ENCODE data around the gene SRD5A1. TPM values are rescaled to one million over a fixed set of nuclear protein-coding genes. Genes with fewer than 3 reads are reported as not detected.
A peak's percentile ranks its signal among the peaks of the same experiment; 100 is the strongest.

The SRD5A1 gene
- total and polyA plus RNA-seq, 2 experiments from 2014 or later: 18.9 to 20.2 TPM

DNA sequence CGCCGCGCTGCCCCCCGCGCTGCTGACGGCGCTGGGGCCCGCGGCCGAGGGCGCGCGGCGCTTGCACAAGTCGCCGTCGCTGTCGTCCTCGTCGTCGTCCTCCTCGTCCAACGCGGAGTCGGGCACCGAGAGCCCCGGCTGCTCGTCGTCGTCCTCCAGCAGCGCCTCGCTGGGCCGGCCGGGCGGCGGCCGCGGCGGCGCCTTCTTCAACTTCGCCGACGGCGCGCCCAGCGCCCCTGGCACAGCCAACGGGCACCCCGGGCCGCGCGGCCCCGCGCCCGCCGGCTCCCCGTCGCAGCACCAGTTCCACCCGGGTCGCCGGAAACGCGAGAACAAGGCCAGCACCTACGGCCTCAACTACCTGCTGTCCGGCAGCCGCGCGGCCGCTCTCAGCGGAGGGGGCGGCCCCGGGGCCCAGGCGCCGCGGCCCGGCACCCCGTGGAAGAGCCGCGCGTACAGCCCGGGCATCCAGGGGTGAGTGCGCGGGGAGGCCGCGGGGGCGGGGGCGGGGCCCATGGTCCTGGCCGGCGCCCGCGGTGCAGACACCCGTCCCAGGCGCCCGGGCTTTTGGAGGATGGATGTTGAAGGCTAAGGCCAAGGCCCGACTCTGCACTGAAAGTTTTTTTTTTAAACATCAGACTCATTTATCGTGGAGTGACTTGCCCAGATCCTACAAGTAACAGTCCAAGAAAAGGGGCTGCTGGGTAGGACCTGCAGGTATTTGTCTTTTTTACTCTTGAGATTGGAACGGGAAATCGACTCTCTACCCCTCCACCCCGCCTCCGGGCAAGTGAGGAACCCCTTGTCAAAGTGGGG is 81.2 kb downstream of the SRD5A1 start:
- H3F3A ChIP-seq (ENCODE audit: insufficient read depth): peaks cover 17% of the 10 kb centered on the region
- H3K79me2 ChIP-seq (ENCODE audit: insufficient read depth): peaks cover 49% of the 10 kb centered on the region
- TF ChIP-seq EZH2phosphoT487 (IDR thresholded peaks at IDR 0.05; ENCODE audit: insufficient read depth, low read depth): no peak
- no peak for TF ChIP-seq EZH2 (IDR thresholded peaks at IDR 0.05; ENCODE audit: insufficient read depth, poor library complexity, severe bottlenecking)
- H3K9me3 ChIP-seq (ENCODE audit: low read depth): no peaks in the 10 kb centered on the region
- peak overlapping the region; percentile 61 for H3K27ac ChIP-seq
- peaks cover 19% of the 10 kb centered on the region for H3K4me1 ChIP-seq (ENCODE audit: insufficient read depth)
- no peak overlapping the region; the same call in 1 of the 2 replicates for H2AFZ ChIP-seq
- H3K9me2 ChIP-seq (ENCODE audit: insufficient read depth): no peaks in the 10 kb centered on the region
- in situ Hi-C loops (cut with MboI): no loop called here
- 0% methylated on average over 28 to 59 of the region's 99 CpGs for WGBS, 2 experiments (ENCODE audit: low coverage in 1 of 2, low lambda C conversion rate in 2 of 2, missing lambda C conversion rate in 2 of 2)
- no peaks in the 10 kb centered on the region for H3K36me3 ChIP-seq (ENCODE audit: low read depth)
- peak; percentile 69 for DNase-seq
- no peaks in the 10 kb centered on the region; the same call in 1 of the 2 replicates for H4K20me1 ChIP-seq (ENCODE audit: insufficient read depth)
- no peaks in the 10 kb centered on the region for H3K27me3 ChIP-seq (replicated peaks; ENCODE audit: insufficient read depth)
- peak overlapping the region; percentile 70 for H3K9ac ChIP-seq
- peak overlapping the region; percentile 81 for H3K4me3 ChIP-seq
- peak overlapping the region; percentile 91 for H3K4me2 ChIP-seq (ENCODE audit: unreplicated experiment)

DNA sequence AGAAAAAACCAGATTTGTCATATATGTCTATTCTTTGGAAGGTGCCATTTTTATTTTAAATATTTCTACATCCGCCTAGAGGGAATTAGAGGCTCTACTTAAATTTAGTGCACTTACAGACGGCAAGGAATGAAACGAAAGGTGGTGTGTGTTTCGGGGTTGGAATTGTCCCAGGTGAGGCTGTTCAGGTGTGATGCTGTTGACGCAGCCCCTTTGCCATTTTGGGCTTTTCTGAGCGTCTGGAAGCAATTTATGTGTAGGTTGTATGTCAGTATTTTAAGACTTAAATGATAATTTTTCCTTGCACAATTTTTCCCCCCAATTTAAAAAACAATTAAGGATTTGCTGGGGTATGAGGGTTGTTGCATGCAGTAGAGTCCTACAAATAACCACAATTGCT is 82.0 kb downstream of the SRD5A1 start:
- H3K9ac ChIP-seq: peak overlapping the region; percentile 70
- in situ Hi-C loops (cut with MboI): no loop called here
- peaks cover 19% of the 10 kb centered on the region for H3K4me1 ChIP-seq (ENCODE audit: insufficient read depth)
- H3K9me2 ChIP-seq (ENCODE audit: insufficient read depth): no peaks in the 10 kb centered on the region
- H3K36me3 ChIP-seq (ENCODE audit: low read depth): no peaks in the 10 kb centered on the region
- no peaks in the 10 kb centered on the region; the same call in 1 of the 2 replicates for H4K20me1 ChIP-seq (ENCODE audit: insufficient read depth)
- TF ChIP-seq EZH2 (IDR thresholded peaks at IDR 0.05; ENCODE audit: insufficient read depth, poor library complexity, severe bottlenecking): no peak
- no peak for TF ChIP-seq EZH2phosphoT487 (IDR thresholded peaks at IDR 0.05; ENCODE audit: insufficient read depth, low read depth)
- H2AFZ ChIP-seq: no peak overlapping the region
- WGBS, 2 experiments (ENCODE audit: low coverage in 1 of 2, low lambda C conversion rate in 2 of 2, missing lambda C conversion rate in 2 of 2): 60 to 63% methylated on average over 6 of the region's 6 CpGs
- H3F3A ChIP-seq (ENCODE audit: insufficient read depth): peaks cover 17% of the 10 kb centered on the region
- peaks cover 57% of the 10 kb centered on the region for H3K79me2 ChIP-seq (ENCODE audit: insufficient read depth)
- H3K4me2 ChIP-seq (ENCODE audit: unreplicated experiment): peak overlapping the region; percentile 91
- no peaks in the 10 kb centered on the region for H3K27me3 ChIP-seq (replicated peaks; ENCODE audit: insufficient read depth)
- no peak overlapping the region for H3K27ac ChIP-seq
- peak overlapping the region; percentile 81 for H3K4me3 ChIP-seq
- DNase-seq: no peak
- H3K9me3 ChIP-seq (ENCODE audit: low read depth): no peaks in the 10 kb centered on the region

DNA sequence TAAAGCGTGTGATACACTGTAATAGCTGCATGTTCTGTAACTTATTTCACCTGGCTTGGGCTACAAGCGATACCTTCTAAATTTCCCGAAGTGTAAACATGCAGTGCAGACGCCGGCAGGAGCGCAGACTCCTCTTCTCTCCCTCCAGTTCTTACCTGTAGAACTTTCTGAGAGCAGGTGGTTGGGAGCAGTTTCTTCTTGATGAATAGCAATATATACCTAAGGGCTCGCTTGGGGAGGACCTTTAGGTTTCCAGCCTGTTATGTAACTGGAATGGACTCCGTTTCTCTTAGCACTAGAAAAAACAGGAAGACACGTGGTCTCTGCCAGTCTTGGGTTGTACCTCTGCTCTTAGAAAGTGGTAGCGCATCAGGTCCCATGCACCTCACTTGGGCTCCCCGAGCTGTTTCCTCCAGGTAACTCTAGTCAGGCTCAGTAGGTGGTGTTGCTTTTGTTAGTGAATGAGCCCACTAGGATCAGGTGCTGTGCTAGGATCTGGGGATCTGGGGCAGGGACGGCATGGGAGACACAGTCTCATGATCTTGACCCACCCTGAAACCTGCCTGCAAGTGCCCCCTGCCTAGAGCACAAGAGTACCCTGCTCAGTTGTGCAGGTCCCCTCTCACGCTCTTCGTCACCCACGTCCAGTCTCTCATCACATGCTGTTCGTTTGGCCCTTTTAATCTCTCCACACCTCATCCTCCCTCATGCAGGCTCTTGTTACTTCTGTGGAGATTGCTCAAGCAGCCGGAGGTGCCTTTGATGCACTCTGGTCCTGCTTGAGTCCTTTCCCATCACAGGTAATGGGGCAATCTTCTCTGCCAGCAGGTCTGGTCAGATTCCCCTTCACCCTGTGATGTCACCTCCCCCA is 82.8 kb downstream of the SRD5A1 start:
- in situ Hi-C loops (cut with MboI): no loop called here
- Histone ChIP-seq H3K27ac (no peak overlapping the region), H3F3A (ENCODE audit: insufficient read depth) (peaks cover 14% of the 10 kb centered on the region), H3K27me3 (replicated peaks; ENCODE audit: insufficient read depth) (no peaks in the 10 kb centered on the region), H4K20me1 (ENCODE audit: insufficient read depth) (no peaks in the 10 kb centered on the region; the same call in 1 of the 2 replicates), H3K4me3 (peak overlapping the region; percentile 81), H3K4me2 (ENCODE audit: unreplicated experiment) (peak overlapping the region; percentile 91), H3K9me3 (ENCODE audit: low read depth) (no peaks in the 10 kb centered on the region), H3K4me1 (ENCODE audit: insufficient read depth) (peaks cover 19% of the 10 kb centered on the region), H3K9me2 (ENCODE audit: insufficient read depth) (no peaks in the 10 kb centered on the region), H2AFZ (no peak overlapping the region), H3K9ac (peak overlapping the region; percentile 70; the same call in 1 of the 2 replicates), H3K36me3 (ENCODE audit: low read depth) (no peaks in the 10 kb centered on the region), H3K79me2 (ENCODE audit: insufficient read depth) (peaks cover 65% of the 10 kb centered on the region)
- no peak for TF ChIP-seq EZH2 (IDR thresholded peaks at IDR 0.05; ENCODE audit: insufficient read depth, poor library complexity, severe bottlenecking)
- TF ChIP-seq EZH2phosphoT487 (IDR thresholded peaks at IDR 0.05; ENCODE audit: insufficient read depth, low read depth): no peak
- no peak for DNase-seq
- WGBS, 2 experiments (ENCODE audit: low coverage in 1 of 2, low lambda C conversion rate in 2 of 2, missing lambda C conversion rate in 2 of 2): 66 to 67% methylated on average over 17 of the region's 17 CpGs

DNA sequence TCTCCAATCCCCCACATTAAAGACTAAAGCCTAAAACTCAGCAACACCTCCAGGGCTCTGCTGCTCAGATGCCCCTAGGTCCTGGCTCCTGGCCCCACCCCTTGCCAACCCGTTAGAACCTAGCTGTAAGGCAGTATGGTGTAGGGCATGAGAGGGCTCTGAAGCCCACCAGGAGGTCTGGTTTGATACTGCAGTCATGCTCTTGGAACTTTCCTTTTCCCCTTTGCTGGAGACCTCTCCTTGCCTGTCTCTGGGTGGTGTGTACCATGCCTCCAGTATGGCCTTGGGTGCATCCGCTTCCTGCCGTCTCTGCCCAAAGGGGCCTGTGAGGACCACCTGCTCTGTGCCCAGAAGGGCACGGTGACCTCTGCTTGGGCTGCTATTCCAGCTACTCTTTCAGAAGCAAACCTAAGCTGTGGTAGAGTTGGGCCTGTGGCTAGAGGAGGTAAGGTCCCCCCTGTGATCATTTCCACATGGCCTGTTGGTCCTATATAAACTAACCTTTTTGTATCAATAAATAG is 83.4 kb downstream of the SRD5A1 start:
- Histone ChIP-seq H3K36me3 (ENCODE audit: low read depth) (no peaks in the 10 kb centered on the region), H3K79me2 (ENCODE audit: insufficient read depth) (peaks cover 72% of the 10 kb centered on the region), H3K4me2 (ENCODE audit: unreplicated experiment) (peak overlapping the region; percentile 91), H3F3A (ENCODE audit: insufficient read depth) (peaks cover 14% of the 10 kb centered on the region), H3K4me1 (ENCODE audit: insufficient read depth) (peaks cover 16% of the 10 kb centered on the region), H3K27me3 (replicated peaks; ENCODE audit: insufficient read depth) (no peaks in the 10 kb centered on the region), H3K9ac (no peak overlapping the region), H3K27ac (no peak overlapping the region), H3K9me2 (ENCODE audit: insufficient read depth) (no peaks in the 10 kb centered on the region), H3K4me3 (peak overlapping the region; percentile 81), H4K20me1 (ENCODE audit: insufficient read depth) (no peaks in the 10 kb centered on the region; the same call in 1 of the 2 replicates), H2AFZ (no peak overlapping the region), H3K9me3 (ENCODE audit: low read depth) (no peaks in the 10 kb centered on the region)
- DNase-seq: no peak
- WGBS, 2 experiments (ENCODE audit: low coverage in 1 of 2, low lambda C conversion rate in 2 of 2, missing lambda C conversion rate in 2 of 2): 75 to 77% methylated on average over 4 of the region's 4 CpGs
- TF ChIP-seq EZH2phosphoT487 (IDR thresholded peaks at IDR 0.05; ENCODE audit: insufficient read depth, low read depth) (no peak), EZH2 (IDR thresholded peaks at IDR 0.05; ENCODE audit: insufficient read depth, poor library complexity, severe bottlenecking) (no peak)
- in situ Hi-C loops (cut with MboI): no loop called here
